HG03439 (cell line): ENCODE measurements around the gene TPSG1.

Experiments
- ATAC-seq: cut with Tn5 transposase; IDR thresholded peaks from one replicate; pipeline ENCODE4 v1.9.1; 2021; ENCODE audit warnings: mild to moderate bottlenecking, moderate library complexity; ENCODE audit not compliant: unreplicated experiment

The TPSG1 gene

DNA sequence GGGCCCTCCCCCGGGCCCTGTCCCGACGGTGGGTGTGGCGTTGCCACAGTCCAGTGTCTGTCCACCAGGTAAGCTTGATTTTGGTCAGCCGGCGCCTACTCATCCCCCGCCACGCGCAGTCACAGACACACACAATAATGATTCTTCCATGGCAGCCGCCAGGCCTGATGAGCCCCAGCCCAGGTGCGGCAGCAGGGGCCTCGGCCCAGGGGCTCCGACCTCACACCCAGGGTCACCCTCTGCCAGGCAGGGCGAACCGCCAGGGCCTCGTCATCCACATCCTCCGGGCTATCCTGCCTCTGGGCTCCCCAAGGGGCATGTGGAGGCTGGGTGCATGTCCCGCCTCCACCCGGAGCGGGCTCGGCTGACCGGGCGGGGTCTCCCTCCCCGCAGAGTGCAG is 7.5 kb downstream of the TPSG1 start:
- ATAC-seq = no peak

GRCh38 chr16:1216681-1217400 is 8.2 kb downstream of the TPSG1 start:
- ATAC-seq = no peak

DNA sequence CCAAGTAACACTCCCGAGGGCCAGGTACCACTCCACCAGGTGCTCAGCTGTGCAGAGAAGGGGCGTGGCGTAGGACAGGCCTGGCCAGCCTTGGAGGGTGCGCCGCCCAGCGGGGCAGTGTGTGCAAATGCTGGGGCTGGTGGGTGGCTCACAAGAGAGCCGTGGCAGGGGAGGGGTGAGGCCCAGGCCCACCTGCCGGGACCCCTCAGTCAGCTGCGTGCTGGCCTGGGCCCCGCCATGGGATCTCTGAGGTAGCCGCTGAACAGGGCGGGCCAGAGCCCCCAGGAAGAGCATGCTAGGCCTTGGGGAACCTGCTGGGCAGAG is 8.8 kb downstream of the TPSG1 start:
- ATAC-seq = no peak

DNA sequence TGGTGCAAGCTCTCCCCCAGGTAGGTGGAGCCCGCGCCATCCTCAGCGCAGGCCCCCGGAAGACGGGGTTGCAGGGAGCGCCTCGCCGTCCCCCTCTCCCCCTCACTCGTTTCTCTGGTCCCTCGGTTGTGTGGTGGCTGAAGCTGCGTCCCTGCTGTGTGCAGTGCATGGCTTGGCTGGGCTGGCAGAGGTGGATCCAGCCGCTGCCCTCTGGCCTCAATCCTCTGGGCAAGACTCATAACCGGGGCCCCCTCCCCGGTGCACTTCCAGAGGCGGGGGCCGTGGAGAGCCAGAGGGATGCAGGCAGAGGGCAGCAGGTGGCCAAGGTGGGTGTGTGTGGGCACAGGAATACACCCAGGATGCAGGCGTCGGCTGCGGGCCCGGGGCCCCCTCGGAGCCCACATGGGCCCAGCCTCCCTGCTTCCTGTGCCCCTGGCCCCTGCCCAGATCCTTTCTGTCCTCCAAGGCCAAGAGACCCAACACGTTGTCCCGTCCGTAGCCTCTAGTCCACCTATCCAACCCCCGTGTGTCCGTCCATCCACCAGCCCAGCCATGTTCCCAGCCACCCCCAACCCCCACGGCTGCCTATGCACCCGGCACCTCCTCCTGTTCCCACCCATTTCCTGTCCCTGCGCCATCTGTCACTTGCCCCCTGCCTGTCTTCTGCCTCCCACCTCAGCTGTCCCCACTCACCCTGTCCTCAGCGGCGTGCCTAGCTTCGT is 9.3 kb downstream of the TPSG1 start:
- no peak for ATAC-seq

DNA sequence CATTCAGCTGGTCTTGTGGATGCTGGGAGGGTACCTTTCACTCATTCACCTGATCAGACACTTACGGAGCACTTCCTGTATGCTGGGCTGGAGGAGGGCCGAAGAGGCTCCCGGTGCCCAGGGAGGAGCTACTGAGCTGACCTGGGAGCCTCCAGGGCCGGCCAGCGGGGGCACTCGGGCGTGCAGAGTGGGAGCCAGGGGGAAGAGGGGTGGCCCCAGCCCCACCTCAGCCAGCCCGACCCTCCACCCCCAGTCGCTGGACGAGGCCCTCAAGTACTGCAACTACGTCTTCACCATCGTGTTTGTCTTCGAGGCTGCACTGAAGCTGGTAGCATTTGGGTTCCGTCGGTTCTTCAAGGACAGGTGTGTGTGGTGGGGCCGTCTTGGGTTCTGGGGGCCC is 10.3 kb downstream of the TPSG1 start:
- ATAC-seq = no peak

DNA sequence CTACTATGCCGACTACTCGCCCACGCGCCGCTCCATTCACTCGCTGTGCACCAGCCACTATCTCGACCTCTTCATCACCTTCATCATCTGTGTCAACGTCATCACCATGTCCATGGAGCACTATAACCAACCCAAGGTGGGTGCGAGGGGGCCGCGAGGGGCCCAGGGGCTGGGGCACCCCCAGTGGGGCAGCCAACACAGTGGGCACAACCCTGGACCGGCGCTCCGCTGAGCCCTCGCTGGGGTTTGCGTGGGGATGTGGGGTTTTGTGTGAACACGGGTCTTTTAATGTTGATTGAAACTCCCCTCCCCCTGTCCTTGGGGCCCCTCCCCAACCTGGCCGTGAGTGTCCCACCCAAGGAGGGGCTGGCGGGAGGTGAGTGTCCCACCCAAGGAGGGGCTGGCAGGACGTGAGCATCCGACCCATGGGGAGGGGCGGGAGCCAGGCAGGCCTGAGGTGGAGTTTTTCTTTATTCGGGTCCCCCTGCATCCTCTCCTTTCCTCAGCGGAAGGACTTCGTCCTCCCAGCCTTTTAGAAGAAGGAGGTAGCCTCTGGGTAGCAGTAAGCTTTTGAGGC is 11.2 kb downstream of the TPSG1 start:
- no peak for ATAC-seq

DNA sequence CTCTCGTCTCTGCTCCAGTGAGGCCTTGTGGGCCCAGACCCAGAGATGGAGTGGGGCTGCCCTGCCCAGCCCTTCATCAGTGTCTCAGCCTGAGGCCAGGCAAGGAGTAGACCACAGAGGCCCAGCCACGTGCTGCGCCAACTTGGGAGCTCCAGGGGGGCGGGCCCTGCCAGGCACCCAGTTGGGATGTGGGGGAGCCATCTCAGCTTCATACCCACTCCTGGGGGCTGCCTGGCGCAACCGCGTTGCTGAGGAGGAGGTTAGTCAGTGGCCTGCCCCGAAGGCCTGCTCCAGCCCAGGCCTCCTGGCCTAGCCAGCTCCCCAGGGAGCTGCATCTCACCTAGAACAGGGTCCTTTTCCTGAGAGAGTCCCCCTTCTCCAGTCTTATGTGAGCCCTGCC is 11.8 kb downstream of the TPSG1 start:
- ATAC-seq = no peak

GRCh38 chr16:1212616-1213194 is 12.4 kb downstream of the TPSG1 start:
- no peak for ATAC-seq

DNA sequence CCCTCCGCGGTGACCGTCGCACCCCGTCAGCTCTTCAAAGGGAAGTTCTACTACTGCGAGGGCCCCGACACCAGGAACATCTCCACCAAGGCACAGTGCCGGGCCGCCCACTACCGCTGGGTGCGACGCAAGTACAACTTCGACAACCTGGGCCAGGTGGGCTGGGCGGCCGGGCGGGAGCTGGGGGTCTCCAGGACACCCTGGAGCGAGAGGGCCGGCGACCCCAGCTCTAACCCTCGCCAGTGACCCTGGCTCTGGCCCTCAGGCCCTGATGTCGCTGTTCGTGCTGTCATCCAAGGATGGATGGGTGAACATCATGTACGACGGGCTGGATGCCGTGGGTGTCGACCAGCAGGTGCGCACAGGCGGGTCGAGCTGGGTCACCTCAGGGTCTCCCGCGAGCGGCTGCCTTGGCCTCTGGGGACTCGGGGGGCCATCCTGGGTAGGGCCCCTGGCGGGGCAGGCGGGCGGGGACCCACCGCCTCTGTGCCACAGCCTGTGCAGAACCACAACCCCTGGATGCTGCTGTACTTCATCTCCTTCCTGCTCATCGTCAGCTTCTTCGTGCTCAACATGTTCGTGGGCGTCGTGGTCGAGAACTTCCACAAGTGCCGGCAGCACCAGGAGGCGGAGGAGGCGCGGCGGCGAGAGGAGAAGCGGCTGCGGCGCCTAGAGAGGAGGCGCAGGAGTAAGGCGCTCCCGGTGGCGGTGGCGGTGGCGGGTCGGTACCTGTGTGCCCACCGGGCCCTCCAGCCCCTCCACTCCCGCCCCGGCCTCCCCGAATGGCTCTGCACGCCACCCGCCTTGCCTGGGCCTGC is 13.4 kb downstream of the TPSG1 start:
- no peak for ATAC-seq

- ATAC-seq = no peak
Measured at GRCh38 chr16:1210461-1210860, 14.6 kb downstream of the TPSG1 start.

DNA sequence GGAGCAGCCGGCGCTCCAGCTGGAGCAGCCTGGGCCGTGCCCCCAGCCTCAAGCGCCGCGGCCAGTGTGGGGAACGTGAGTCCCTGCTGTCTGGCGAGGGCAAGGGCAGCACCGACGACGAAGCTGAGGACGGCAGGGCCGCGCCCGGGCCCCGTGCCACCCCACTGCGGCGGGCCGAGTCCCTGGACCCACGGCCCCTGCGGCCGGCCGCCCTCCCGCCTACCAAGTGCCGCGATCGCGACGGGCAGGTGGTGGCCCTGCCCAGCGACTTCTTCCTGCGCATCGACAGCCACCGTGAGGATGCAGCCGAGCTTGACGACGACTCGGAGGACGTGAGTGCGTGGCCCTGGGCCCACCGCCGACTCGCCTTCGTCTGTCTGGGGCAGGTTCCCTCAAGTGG is 16.0 kb downstream of the TPSG1 start:
- no peak for ATAC-seq

- ATAC-seq = no peak
Measured at GRCh38 chr16:1208239-1208830, 16.7 kb downstream of the TPSG1 start.

DNA sequence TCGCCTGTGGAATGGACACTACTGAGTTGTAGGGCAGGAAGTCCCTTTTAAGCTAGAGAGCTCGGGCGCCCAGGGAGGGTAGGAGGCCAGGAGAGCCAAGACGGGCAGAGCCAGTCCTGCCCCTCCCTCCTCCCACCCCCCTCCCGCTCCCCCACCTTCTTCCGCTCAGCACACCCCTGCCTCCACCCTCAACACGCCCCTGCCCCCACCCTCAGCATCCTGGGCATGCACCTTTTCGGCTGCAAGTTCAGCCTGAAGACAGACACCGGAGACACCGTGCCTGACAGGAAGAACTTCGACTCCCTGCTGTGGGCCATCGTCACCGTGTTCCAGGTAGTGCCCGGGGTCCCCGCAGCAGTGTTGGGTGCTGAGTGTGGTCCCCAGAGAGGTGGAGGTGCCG is 18.3 kb downstream of the TPSG1 start:
- ATAC-seq = no peak

DNA sequence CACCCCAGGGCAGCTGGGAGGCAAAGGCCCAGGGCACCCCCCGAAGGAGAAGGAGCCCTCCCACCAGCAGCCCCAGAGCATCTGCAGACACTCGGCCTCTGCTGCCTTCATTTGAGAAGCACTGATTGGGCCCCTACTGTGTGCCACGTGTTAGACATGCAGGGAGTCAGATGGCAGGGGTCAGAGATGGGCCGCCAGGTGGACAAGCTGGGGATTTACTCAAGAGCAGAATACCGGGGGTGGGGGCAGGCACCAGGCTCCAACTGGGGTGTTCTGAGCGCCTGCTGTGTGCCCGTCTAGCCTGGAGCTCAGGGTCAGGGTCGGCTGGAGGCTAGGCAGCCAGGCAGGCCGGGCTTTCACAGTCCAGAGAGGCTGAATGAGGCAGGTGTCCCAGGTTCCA is 18.7 kb downstream of the TPSG1 start:
- ATAC-seq = no peak

DNA sequence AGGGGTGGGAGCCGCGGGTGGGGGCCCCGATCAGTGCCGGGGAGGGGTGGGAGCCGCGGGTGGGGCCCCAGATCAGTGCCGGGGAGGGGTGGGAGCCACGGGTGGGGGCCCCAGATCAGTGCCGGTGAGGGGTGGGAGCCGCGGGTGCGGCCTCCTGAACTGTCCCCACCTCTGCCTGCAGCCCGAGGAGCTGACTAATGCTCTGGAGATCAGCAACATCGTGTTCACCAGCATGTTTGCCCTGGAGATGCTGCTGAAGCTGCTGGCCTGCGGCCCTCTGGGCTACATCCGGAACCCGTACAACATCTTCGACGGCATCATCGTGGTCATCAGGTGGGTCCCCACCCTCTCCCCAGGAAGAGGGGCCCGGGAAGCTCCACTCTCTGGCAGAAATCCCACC is 20.1 kb downstream of the TPSG1 start:
- ATAC-seq = no peak

DNA sequence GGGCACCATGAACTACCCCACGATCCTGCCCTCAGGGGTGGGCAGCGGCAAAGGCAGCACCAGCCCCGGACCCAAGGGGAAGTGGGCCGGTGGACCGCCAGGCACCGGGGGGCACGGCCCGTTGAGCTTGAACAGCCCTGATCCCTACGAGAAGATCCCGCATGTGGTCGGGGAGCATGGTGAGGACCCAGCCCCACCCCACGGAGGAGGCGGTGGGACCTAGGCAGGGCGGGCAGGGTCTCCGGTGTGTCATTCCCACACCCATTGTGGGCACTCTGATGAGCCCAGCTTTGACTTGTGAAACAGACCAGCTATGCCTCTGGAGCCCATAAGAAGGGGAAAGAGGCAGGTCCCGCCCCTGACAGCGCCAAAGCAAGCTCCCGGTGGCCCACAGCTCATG is 22.8 kb downstream of the TPSG1 start:
- no peak for ATAC-seq

- no peak for ATAC-seq
Measured at GRCh38 chr16:1201444-1201843, 23.6 kb downstream of the TPSG1 start.

- ATAC-seq = no peak
Measured at GRCh38 chr16:1200014-1200627, 24.9 kb downstream of the TPSG1 start.

- no peak for ATAC-seq
Measured at GRCh38 chr16:1199347-1200013, 25.6 kb downstream of the TPSG1 start.
